Right hindlimb (tissue), 1 donor: Measurements from ENCODE around the gene MED16.
"Not testable (repeated sequence)": the region's sequence is repeated elsewhere in the genome, so short reads cannot be mapped to it uniquely, and the experiment has no call there.

Experiments
- DNase-seq: peaks from one replicate; pipeline ENCODE4 v3.0.0-alpha.2; 2018

Gene MED16

GRCh38 chr19:852136-853013 lies 40.6 kb downstream of the MED16 start, which contains the start of gene ELANE:
TSS of gene ELANE (plus strand) at chr19:852303. CDS start at chr19:852329, 26 bp downstream.
- DNase-seq = peak; percentile 21

- DNase-seq = no peak
Measured at GRCh38 chr19:850979-851335, 42.0 kb downstream of the MED16 start.

GRCh38 chr19:850221-850978 lies 42.6 kb downstream of the MED16 start:
- DNase-seq = peak; percentile 88

DNA sequence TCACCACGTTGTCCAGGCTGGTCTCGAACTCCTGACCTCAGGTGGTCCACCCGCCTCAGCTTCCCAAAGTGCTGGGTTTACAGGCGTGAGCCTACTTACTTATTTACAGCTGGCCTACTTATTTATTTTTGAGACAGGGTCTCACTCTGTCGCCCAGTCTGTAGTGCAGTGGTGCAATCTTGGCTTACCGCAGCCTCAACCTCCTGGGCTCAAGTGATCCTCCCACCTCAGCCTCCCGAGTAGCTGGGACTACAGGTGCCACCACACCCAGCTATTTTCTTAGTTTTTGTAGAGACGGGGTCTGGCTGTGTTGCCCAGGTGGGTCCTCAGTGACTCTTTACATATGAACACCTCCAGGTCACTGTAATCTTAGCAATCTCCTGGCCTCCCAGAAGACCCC lies 43.8 kb downstream of the MED16 start:
- DNase-seq = not testable (repeated sequence)

DNA sequence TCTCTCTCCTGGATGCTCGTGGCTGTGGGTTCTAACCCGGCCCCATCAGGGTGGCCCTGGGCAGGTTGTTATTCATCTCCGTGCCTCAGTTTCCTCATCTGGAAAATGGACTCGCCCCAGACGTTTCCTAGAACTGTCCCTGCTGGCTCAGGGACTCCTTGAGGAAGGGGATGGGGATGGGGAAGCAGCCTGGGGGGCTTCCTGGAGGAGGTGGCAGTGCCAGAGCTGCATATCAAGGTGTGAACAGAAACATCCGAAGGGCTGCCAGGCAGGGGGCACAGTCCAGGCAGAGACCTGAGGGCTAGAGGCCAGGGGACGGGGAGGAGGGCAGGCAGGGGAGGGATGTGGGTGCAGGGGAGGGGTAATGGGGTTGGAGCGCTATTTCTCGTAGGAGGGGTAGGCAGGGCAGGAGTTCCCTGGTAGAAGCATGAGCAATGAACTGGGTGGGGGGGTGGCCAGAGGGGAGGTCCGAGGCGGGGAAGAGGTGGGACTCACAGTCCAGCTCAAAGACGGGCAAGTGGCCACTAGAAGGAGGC lies 44.5 kb downstream of the MED16 start:
- DNase-seq = peak; percentile 17

GRCh38 chr19:845707-846521 lies 47.1 kb downstream of the MED16 start:
- DNase-seq = no peak

DNA sequence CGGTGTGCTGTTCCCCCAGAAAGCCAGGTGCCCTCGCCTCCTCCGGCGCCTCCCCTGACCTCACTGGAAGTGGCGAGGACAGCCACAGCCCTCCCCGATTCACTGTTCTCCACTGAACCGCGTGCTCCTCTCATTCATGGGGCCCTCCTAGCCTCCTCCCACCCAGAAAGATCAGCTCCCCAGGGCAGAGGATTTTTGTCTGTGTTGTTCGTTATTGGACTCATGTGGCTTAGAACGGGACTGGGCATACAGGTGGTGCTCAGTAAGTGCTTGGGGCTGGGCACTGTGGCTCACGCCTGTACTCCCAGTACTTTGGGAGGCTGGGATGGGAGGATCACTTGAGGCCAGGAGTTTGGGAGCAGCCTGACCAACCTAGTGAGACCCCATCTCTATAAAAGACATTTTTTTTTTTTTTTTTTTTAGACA lies 48.4 kb downstream of the MED16 start:
- no peak for DNase-seq

GRCh38 chr19:843836-844545 lies 49.0 kb downstream of the MED16 start:
- DNase-seq = no peak

DNA sequence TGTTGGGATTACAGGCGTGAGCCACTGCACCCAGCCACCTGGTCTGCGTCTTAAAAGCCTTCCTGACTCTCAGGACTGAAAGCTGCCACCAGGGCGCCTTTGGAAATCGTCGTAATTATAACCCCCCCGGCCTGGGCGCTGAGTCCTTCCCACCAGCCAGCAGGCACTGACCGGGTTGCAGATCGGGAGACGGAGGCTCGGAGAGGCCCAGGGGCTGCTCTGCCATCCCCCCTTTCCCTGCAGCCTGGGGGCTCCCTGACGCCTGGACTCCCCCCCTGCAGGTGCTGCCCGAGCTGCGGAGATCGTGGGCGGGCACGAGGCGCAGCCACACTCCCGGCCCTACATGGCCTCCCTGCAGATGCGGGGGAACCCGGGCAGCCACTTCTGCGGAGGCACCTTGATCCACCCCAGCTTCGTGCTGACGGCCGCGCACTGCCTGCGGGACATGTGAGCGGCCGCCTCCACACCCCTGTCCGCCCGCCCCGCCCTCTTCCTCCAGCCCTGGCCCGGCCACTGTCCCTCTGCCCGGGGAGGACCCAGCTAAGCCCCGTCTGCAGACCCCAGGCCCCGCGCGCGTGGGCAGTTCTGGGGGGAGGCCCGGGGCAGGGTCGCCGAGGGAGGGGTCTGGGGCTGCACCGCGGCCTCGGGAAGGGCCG lies 49.7 kb downstream of the MED16 start:
- DNase-seq = no peak

DNA sequence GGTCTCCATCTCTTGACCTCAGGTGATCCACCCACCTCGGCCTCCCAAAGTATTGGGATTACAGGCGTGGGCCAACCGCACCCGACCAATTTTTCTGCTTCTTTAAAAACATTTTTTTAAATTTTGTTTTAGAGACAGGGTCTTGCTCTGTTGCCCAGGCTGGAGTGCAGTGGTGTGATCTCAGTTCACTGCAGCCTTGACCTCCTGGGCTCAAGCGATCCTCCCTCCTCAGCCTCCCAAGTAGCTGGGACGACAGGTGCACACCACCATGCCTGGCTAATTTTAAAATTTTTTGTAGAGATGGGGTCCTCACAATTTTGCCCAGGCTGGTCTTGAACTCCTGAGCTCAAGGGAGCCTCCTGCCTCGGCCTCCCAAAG lies 50.2 kb downstream of the MED16 start:
- DNase-seq = not testable (repeated sequence)

DNA sequence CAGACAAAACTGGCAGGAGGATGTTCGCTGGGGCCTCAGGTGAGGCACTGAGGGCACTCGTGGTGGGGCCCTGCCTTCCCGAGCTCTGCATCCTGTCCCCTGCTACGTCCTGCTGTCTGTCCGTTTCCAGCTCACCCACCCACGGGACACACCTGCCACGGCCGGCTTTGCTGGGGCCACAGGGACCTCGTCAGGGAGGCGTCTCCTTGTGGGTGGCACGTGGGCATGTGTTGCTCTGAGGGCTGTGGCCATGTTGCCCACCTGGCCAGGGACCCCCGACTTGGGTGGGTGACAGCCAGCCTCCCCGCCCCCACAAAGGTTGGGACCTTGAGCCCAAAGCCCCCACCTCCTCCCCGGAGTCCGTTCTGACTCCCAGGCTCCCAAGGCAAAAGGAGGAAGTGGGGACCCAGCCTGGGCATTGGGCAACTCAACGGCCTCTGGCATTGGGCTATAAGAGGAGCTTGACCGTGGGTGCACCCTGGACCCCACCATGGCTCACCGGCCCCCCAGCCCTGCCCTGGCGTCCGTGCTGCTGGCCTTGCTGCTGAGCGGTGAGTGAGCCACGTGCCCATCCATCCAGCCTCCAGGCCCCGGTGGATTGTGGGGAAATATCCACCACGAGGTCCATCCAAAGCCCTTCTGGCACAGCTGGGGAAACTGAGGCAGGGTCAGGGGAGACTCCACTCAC lies 52.3 kb downstream of the MED16 start, which contains the start of gene PRTN3:
PRTN3 (plus strand) TSS at position 481 of the 688 bp plus-strand sequence; CDS start at position 491, 10 bp downstream.
- DNase-seq = no peak

DNA sequence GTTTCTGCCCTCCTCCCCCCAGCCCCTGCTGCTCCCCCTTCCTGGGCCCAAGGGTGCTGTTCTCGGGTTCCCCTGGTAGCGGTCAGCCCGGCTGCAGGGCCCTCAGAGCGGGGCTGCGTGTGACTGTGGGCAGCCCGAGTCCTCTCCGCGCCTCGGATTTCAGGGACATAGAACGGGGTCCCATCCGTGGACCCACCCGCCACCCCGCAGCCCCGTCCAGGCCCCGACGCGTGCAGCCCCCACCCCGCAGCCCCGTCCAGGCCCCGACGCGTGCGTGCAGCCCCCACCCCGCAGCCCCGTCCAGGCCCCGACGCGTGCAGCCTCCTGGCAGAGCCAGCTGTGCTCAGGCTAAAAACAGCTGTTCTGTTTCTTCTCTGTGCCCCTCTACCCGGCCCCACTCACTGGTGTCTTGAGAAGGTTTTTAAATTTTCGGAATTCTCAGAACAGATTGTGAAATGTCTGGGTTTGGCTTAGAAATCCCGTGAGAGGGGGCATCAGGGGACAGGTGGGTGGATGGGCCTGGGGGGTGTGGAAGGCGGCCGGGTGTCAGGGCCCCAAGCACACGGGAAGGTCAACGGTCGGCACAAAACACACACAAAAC lies 57.7 kb downstream of the MED16 start:
- DNase-seq = no peak

- DNase-seq = no peak
Measured at GRCh38 chr19:834216-834615, 58.8 kb downstream of the MED16 start.

DNA sequence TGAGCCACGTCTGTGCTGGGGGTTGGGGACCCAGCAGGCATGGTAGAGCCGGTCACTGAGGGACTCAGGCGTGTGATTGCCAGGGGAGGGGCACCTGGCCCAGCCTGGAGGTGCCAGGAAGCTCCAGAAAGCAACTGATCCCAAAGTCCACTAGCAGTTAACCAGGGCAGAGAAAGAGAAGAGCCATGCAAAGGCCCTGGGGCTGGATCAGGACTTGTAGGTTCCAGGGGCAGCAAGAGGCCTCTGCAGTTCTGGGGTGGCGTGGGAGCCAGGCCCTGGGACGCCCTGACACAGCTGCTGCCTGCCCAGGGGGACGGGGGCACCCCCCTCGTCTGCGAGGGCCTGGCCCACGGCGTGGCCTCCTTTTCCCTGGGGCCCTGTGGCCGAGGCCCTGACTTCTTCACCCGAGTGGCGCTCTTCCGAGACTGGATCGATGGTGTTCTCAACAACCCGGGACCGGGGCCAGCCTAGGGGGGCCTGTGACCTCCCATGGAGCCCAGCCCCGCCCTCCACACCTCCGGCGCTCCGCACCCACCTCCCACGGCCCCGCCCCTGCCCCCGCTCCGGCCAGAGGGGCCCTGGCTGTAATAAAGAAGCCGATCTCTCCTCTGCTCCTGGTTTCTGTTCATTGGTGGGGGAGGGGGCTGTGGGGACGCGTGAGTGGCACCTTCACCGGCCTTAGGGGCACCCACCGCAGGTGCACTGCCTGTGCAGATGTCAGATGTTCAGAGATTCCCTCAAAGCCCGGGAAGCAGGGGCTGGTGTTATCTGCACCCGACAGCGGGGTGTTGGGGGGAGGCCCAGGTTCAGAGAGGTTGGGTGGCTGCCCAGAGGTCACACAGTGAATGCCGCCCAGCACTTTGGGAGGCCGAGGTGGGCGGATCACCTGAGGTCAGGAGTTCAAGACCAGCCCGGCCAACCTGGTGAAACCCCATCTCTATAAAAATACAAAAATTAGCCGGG lies 61.3 kb downstream of the MED16 start:
- no peak for DNase-seq

- no peak for DNase-seq
Measured at GRCh38 chr19:829129-829758, 63.7 kb downstream of the MED16 start.

DNA sequence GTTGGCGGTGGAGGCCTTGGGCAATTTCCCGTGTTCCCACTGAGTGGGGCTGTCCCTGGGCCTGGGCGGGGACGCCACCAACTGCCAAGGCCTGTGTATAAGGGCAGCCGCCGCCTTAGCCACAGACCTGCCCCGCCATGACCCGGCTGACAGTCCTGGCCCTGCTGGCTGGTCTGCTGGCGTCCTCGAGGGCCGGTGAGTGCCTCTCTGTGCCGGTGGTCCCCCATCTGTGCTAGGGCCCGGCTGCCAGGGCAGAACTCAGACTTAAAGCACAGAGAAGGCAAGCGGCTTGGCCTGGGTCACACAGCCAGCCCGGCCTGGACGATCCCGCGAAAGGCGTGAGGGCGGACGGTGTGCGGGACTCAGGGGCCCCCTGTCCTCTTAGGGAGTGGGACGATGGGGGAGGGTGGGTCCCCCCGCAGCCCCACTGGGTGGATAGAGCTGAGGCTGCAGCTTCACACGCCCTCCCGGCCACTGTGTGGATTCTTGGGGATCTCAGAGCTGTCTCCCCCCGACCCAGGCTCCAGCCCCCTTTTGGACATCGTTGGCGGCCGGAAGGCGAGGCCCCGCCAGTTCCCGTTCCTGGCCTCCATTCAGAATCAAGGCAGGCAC lies 65.2 kb downstream of the MED16 start, which contains the start of gene AZU1:
AZU1 (plus strand) TSS at position 128 of the 612 bp plus-strand sequence; CDS start at position 138, 10 bp downstream.
- DNase-seq = peak; percentile 25

DNA sequence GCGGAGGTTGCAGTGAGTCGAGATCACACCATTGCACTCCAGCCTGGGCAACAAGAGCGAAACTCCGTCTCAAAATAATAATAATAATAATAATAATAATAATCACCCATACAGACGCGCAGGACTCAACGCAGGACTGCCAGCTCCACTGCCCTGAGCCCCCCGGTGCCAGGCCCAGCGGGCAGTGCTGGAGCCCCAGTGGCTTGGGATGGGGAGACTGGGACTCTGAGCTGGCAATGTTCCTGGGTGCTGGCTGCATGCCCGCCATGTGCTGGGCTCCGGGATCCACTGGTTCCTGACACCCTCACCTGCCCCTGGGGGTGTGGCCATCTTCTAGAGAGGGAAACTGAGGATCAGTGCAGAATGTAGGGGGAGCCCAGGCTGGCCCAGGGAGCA lies 65.7 kb downstream of the MED16 start:
- DNase-seq = no peak
